Hematopoietic multipotent progenitor cell treated with erythropoietin and hydrocortisone succinate and interleukin-3 and kit ligand, for 4 days (in vitro differentiated cells): Measurements from ENCODE around the gene TPRX1.
"Not testable (repeated sequence)": the region's sequence is repeated elsewhere in the genome, so short reads cannot be mapped to it uniquely, and the experiment has no call there.

Source experiments
- DNase-seq: peaks from one replicate; pipeline ENCODE4 v3.0.0-alpha.2; 2015

Gene TPRX1

DNA sequence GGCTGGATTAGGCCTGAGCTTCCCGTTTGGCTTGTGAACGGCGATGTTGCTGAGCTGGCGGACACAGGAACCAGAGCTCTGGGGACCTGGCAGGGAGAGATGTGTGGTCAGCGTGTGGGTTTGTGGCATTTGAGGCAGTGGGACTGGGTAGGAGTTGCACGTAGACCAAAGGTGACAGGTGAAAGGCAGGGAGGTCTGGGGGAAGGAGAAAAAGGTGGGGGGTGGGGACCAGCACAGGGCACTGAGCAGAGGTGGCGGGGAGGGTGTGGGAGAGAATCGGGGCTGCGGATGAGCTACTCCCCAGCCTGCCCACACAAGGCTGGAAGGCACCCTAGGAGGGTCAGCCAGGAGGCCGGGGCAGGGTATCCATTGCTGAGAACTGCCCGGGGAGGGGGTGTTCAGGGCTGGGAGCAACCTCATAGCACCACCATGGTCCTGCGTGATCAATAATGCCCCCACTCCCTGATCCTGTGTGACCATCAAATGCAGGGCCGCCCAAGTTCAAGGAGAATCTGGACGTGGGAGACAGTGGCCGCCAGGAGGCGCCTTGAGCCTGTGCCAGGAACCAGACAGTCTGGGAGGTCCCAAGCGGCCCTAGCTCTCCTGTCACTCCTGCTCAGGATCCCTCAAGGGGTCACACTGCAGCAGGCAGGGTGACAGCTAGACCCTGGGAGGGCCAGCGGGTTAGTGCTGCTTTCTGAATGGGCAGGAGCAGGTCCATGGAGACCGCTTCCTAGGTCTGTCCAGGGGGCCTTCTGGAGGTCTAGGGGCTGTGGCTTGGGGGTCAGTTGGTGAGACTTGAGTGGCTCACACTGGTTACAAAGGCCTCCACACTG is 38.6 kb downstream of the TPRX1 start:
- DNase-seq, result peak; percentile 76

DNA sequence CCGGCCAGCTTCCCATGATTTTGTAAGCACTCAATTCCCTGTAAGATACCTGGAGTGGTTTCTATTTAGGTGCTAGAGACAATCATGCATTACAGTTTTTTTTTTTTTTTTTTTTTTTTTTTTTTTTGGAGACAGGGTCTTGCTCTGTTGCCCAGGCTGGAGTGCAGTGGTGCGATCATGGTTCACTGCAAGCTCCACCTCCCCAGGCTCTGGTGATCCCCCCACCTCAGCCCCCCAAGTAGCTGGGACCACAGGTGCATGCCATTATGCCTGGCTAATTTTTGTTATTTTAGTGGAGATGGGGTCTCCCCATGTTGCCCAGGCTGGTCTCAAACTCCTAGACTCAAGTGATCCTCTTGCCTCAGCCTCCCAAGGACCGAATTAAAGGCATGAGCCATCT is 39.6 kb downstream of the TPRX1 start:
- not testable (repeated sequence) for DNase-seq

DNA sequence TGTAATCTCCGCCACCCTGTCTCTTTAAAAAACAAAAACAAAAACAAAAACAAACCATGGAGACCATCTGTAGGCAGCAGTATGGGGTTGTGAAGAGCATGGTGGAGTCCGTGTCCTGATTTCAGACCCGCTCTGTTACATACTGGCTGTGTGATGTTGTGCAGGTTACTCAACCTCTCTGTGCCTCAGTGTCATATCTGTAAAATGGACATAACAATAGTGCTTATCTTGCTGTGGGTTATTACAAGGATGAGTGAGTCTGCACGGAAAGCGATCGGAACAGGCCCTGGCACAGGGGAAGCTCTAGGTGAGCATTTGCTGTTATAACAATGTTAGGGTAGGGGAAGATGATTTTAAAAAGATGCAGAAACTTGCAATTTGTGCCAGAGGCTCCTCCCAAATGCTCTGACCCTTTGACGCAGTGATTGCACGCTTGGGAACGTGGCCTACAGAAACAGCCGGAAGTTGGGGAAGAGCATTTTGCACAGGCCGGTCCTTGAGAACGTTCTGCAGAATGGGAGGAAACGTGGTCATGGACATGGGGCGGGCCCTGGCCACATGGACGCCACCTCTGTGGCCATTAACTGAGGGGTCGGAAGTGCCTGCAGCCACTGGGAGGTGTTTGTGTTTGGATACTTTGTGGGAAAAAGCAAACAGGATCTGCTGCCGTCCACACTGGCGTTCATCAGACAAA is 41.6 kb downstream of the TPRX1 start:
- DNase-seq, result no peak

DNA sequence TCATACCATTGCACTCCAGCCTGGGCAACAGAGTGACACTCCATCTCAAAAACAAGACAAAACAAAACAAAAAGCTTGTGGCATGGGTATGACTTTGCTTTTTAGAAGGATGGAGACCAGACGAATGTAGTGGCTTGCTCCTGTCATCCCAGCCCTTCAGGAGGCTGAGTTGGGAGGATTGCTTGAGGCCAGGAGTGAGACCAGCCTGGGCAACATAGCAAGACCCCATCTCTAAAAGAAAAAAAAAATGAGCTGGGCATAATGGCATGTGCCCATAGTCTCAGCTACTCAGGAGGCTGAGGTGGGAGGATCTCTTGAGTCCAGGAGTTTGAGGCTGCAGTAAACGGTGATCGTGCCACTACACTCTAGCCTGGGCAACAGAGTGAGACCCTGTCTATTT is 42.2 kb downstream of the TPRX1 start:
- DNase-seq, result no peak

DNA sequence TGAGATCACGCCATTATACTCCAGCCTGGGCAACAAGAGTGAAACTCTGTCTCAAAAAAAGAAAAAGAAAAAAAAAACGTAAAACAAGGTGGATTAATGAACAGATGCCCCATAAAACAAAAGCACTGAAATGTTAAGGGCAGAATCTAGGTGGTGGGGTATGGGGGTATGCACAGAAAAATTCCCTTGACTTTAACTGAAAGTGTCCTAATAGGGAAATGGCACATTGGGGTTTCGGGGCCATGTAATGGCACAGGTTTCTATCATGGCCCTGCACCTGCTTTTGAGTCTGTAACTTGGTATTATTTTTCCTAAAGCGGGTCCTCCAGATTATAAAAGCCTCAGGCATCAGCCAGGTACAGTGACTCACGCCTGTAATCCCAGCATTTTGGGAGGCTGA is 42.8 kb downstream of the TPRX1 start:
- no peak for DNase-seq

DNA sequence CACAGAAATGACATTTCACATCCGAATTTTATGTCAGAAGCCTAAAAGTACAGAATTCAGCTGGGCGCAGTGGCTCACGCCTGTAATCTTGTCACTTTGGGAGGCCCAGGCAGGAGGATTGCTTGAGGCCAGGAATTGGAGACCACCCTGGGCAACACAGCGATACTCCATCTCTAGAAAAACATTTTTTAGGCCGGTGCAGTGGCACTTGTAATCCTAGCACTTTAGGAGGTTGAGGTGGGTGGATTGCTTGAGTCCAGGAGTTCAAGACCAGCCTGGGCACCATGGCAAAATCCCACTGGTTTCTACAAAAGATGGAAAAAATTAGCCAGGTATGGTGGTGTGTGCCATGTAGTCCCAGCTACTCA is 43.7 kb downstream of the TPRX1 start:
- DNase-seq, result no peak

DNA sequence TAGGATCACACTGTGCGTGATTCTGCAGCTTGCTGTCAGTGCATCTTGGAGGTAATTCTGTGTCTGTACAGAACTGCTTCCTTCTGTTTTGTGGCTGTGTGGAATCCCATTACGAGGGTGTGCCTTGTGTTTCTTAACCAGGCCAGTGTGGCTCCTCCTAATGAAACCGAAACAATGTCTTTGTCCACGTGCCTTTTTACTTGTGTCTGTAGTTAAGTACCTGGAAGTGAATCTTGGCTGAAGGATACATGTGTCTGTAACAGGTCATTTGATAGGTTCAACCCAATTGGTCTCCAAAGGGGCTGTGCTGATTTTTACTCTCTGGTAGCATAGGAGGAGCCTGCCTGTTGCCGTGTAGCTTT is 45.9 kb downstream of the TPRX1 start:
- DNase-seq, result no peak

DNA sequence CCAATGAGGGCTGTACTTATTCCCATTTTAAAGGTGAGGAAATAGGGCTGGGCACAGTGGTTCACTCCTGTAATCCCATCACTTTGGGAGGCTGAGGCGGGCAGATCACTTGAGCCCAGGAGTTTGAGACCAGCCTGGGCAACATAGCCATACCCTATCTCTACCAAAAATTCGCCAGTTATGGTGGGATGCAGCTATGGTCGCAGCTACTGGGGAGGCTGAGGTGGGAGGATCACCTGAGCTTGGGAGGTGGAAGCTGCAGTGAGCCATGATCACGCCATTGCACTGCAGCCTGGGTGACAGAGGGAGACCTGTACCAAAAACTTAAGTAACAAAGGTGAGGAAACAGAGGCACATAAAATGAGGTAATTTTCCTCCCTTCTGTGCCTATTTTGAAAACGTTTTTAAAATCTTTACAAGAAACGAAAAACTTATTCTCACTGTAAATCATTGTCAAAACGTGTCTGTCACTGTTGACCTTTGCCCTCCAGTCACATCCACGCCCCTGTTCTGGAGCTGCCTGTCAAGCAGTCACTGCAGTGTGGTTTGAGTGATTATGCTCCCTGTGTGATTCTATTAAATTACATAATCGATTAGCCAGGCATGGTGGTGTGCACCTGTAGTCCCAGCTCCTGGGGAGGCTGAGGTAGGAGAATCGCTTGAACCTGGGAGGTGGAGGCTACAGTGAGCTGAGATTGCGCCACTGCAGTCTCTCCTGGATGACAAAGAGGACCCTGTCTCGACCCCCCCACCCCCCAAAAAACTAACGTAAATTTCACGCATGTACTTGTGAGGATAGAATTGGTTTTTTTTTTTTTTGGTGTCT is 46.5 kb downstream of the TPRX1 start:
- DNase-seq, result no peak

DNA sequence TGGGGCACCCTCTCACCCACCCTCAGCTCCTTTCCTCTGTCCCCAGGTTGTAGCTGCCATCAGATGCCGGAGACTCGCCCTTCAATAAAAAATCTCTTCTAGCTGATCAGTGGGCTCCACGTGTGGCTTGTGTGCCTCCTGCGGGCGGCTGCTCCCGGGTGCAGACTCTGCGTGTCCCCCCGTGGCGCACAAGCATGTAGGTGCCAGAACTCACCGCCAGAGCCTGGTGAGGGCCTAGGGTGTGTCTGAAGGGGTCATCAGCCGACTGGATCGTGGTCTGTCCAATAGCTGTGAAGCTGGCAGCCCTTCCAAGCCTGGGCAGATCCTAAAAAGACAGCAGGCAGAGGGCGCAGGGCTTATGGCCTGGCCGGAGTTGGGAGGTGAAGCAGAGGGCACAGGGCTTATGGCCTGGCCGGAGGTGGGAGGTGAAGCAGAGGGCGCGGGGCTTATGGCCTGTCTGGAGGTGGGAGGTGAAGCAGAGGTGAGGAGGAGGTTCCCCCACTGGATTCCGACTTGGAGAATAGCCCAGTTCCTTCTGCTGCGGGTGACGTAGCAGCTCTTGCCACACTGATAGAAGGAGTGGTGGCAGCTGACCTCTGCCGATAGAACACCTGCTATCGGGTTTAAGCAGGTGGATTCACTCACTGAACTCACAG is 47.3 kb downstream of the TPRX1 start:
- DNase-seq, result no peak

DNA sequence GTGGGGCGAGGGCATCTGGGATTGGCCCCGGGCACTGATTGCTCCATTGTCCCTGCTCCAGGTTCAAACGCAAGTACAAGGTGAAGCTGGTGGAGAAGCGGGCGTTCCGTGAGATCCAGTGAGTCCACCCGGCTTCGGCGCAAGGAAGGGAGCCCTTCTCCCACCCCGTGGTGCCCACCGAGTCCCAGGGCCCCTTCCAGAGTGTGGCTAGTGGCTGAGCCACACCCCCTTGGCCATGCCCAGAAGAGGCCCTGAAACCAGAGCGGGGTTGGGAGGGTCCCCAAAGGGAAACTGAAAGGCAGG is 47.8 kb downstream of the TPRX1 start:
- DNase-seq, result no peak

DNA sequence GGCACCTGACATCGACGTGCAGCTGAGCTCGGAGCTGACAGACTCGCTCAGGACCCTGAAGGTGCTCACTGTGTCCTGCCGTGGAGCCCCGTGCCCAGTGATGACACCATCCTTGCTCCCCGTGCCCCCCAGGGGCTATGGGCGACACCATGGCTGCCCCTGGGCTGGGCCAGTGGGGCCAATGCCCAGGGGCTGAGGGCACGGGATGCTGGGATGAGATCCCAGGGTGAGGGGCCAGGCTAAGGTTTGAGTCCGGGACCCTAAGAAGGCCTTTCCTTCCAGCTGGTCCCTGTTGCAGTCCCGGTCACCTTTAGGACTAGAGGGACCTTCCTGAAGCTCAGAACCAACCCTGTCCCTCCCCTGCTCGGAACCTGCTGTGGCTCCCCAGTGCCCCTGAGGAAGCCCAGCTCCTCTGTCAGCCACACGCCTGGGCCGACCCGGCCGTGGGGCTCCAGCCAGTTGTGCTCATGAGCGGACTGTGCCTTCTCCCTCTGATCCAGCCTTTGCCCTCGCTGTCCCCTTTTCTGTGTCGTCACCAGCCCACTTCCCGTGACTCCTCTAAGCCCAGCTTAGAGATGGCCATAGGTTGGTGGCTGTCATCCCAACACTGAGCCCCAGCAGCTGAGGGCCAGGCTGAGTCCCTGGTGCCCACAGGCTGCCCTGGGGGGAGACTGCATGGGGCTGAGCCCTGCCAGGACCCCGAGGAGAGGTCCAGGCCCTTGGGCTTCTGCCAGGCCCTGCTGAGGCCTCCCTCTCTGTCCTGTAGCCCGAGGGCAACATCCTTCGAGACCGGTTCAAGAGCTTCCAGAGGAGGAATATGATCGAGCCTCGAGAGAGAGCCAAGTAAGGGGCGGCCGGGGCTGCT is 48.4 kb downstream of the TPRX1 start:
- DNase-seq, result no peak

DNA sequence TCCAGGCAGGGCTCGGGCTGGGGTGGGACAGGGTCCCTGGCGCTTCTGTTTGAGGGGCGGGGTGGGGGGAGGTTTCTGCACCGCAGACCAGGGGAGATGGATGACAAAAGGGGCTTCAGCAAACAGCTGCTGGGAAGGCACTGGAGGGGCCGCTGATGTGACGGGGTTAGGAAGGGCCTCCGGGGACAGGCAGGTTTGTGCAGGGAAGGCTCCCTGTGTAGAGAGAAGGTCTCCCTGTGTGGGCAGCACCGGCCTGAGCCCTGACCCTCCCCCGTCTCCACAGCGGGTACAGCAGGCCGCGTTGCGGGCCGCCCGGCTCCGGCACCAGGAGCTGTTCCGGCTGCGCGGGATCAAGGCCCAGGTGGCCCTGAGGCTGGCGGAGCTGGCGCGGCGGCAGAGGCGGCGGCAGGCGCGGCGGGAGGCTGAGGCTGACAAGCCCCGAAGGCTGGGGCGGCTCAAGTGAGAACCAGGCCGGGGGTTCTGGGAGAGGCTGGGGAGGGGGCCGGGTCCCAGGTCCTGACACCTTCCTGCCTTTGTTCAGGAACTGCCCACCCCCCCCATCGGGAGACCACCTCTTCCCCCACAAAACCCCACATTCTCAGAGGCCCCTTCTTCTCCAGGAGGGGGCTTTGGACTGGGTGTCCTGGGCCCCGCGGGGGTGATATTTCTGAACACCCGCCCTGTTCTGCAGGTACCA is 49.1 kb downstream of the TPRX1 start:
- DNase-seq, result no peak

DNA sequence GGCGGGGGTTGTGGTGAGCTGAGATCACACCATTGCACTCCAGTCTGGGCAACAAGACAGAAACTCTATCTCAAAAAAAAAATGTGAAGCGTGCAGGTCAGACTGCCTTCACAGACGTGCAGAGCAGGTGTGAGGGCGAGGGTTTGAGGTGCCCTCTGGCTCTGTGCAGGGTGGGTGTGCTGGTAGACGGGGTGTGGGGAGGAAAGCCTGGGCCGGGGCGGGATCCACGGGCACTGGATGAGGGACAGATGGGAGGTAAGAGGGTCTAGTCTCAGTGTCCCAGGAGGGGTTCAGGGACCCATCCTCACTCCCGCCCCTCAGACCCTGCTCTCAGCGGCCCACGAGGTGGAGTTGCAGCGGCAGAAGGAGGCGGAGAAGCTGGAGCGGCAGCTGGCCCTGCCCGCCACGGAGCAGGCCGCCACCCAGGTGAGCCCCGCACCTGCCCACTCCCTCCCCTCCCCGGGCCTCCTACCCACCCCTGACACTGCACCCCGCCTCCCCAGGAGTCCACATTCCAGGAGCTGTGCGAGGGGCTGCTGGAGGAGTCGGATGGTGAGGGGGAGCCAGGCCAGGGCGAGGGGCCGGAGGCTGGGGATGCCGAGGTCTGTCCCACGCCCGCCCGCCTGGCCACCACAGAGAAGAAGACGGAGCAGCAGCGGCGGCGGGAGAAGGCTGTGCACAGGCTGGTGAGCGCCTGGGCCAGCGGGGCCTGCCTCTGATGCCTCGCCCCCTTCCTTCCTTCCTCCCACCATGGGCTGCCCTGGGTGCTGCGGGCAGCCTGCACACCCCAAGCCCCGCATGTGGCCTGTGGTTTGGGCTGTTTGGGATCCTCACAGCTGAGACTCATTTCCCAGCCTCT is 49.9 kb downstream of the TPRX1 start:
- DNase-seq, result no peak

DNA sequence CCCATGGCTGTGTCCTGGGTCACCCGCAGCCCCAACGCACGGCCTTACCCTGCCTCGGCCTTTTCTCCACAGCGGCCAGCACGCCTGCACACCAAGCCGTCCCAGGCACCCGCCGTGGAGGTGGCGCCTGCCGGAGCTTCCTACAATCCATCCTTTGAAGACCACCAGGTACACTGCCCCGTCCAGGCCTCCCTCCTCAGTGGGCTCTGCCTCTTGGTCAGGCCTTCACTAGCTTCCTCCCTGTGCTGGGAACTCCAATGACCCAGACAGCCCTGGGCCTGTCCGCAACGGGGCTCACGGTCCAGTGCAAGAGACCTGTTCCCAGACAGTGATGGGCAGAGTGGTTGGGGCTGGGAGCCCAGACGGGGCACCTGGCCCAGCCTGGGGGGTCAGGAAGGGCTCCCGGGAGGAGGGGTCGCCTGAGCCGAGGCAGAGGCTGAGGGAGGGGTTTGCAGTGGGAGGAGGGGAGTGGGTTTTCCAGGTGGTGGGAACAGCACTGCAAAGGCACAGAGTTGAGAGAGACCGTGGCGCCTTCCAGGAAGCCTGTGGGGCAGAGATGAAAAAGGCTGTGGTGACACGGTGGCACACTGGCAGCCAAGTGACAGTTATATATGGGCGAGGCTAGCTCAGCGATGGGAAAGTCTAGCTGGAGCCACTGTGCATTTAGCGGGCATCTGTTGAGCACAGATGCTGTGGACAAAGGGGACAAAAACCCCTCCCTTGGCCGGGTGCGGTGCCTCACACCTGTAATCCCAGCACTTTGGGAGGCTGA is 51.7 kb downstream of the TPRX1 start:
- no peak for DNase-seq
